ENCODE measurements around the gene NODAL. TPM values are rescaled to one million over a fixed set of nuclear protein-coding genes. Genes with fewer than 3 reads are reported as not detected.

Gene NODAL
- total and polyA plus RNA-seq, 2 experiments from 2014 or later: 11.2 to 28.4 TPM

- ATAC-seq: no peak
- TF ChIP-seq EZH2 (IDR thresholded peaks at IDR 0.05; ENCODE audit: low read depth, unreplicated experiment) (no peak), CREB1 (CRISPR knock-in tag; IDR thresholded peaks at IDR 0.05; ENCODE audit: low read depth) (no peak), POLR2AphosphoS5 (IDR thresholded peaks at IDR 0.05; ENCODE audit: low read depth) (no peak)
- no peak overlapping the region for H3K4me3 ChIP-seq
- H3K79me2 ChIP-seq (replicated peaks; ENCODE audit: insufficient read depth): no peaks in the 10 kb centered on the region
- no peak overlapping the region for H3K4me2 ChIP-seq
- no peaks in the 10 kb centered on the region for H3K27me3 ChIP-seq (ENCODE audit: insufficient read depth)
- H3K36me3 ChIP-seq (ENCODE audit: insufficient read depth): no peaks in the 10 kb centered on the region
- no peaks in the 10 kb centered on the region for H3K36me3 Mint-ChIP-seq (ENCODE audit: low read depth)
- no peak overlapping the region for H3K27ac ChIP-seq (ENCODE audit: low read depth)
- peaks cover 28% of the 10 kb centered on the region for H3K4me1 ChIP-seq (ENCODE audit: insufficient read depth)
- H3K9me2 ChIP-seq (ENCODE audit: insufficient read depth): no peaks in the 10 kb centered on the region
- H3K9me3 Mint-ChIP-seq: no peaks in the 10 kb centered on the region
- H4K20me1 ChIP-seq (replicated peaks; ENCODE audit: insufficient read depth): no peaks in the 10 kb centered on the region
- no peak for DNase-seq (ENCODE audit: low spot score)
- H3K4me3 Mint-ChIP-seq: no peak overlapping the region
- peaks cover 10% of the 10 kb centered on the region for H3K27me3 Mint-ChIP-seq (ENCODE audit: insufficient read depth, low read depth, poor library complexity)
- peaks cover 34% of the 10 kb centered on the region for H3K4me1 Mint-ChIP-seq
- no peak overlapping the region for H2AFZ ChIP-seq
- no peak overlapping the region for H3K27ac Mint-ChIP-seq
- H3F3A ChIP-seq (replicated peaks; ENCODE audit: low read depth): peaks cover 14% of the 10 kb centered on the region
These were observed 6.8 kb upstream of the NODAL start for GRCh38 chr10:70448236-70448635.

GRCh38 chr10:70445718-70446657, 4.5 kb upstream of the NODAL start:
- Histone ChIP-seq H3K27me3 (ENCODE audit: insufficient read depth) (peaks cover 4% of the 10 kb centered on the region), H3K9me2 (ENCODE audit: insufficient read depth) (no peaks in the 10 kb centered on the region), H3K4me2 (peak overlapping the region; percentile 40), H3K27ac (ENCODE audit: low read depth) (0 out of 2 replicates have a peak overlapping the region, but pooled peaks have one; percentile 3), H2AFZ (no peak overlapping the region), H3K4me1 (ENCODE audit: insufficient read depth) (peaks cover 32% of the 10 kb centered on the region), H3K36me3 (ENCODE audit: insufficient read depth) (no peaks in the 10 kb centered on the region), H4K20me1 (replicated peaks; ENCODE audit: insufficient read depth) (no peaks in the 10 kb centered on the region), H3K79me2 (replicated peaks; ENCODE audit: insufficient read depth) (no peaks in the 10 kb centered on the region), H3F3A (replicated peaks; ENCODE audit: low read depth) (peaks cover 29% of the 10 kb centered on the region), H3K4me3 (no peak overlapping the region)
- H3K36me3 Mint-ChIP-seq (ENCODE audit: low read depth): no peaks in the 10 kb centered on the region; the same call in 2 of the 3 replicates
- no peaks in the 10 kb centered on the region; the same call in 2 of the 3 replicates for H3K9me3 Mint-ChIP-seq
- DNase-seq (ENCODE audit: low spot score) (peak; percentile 65), ATAC-seq (no peak)
- peaks cover 22% of the 10 kb centered on the region for H3K27me3 Mint-ChIP-seq (ENCODE audit: insufficient read depth, low read depth, poor library complexity)
- H3K4me3 Mint-ChIP-seq: no peak overlapping the region
- H3K4me1 Mint-ChIP-seq: peaks cover 43% of the 10 kb centered on the region
- H3K27ac Mint-ChIP-seq: no peak overlapping the region
- TF ChIP-seq, protein P1, sequence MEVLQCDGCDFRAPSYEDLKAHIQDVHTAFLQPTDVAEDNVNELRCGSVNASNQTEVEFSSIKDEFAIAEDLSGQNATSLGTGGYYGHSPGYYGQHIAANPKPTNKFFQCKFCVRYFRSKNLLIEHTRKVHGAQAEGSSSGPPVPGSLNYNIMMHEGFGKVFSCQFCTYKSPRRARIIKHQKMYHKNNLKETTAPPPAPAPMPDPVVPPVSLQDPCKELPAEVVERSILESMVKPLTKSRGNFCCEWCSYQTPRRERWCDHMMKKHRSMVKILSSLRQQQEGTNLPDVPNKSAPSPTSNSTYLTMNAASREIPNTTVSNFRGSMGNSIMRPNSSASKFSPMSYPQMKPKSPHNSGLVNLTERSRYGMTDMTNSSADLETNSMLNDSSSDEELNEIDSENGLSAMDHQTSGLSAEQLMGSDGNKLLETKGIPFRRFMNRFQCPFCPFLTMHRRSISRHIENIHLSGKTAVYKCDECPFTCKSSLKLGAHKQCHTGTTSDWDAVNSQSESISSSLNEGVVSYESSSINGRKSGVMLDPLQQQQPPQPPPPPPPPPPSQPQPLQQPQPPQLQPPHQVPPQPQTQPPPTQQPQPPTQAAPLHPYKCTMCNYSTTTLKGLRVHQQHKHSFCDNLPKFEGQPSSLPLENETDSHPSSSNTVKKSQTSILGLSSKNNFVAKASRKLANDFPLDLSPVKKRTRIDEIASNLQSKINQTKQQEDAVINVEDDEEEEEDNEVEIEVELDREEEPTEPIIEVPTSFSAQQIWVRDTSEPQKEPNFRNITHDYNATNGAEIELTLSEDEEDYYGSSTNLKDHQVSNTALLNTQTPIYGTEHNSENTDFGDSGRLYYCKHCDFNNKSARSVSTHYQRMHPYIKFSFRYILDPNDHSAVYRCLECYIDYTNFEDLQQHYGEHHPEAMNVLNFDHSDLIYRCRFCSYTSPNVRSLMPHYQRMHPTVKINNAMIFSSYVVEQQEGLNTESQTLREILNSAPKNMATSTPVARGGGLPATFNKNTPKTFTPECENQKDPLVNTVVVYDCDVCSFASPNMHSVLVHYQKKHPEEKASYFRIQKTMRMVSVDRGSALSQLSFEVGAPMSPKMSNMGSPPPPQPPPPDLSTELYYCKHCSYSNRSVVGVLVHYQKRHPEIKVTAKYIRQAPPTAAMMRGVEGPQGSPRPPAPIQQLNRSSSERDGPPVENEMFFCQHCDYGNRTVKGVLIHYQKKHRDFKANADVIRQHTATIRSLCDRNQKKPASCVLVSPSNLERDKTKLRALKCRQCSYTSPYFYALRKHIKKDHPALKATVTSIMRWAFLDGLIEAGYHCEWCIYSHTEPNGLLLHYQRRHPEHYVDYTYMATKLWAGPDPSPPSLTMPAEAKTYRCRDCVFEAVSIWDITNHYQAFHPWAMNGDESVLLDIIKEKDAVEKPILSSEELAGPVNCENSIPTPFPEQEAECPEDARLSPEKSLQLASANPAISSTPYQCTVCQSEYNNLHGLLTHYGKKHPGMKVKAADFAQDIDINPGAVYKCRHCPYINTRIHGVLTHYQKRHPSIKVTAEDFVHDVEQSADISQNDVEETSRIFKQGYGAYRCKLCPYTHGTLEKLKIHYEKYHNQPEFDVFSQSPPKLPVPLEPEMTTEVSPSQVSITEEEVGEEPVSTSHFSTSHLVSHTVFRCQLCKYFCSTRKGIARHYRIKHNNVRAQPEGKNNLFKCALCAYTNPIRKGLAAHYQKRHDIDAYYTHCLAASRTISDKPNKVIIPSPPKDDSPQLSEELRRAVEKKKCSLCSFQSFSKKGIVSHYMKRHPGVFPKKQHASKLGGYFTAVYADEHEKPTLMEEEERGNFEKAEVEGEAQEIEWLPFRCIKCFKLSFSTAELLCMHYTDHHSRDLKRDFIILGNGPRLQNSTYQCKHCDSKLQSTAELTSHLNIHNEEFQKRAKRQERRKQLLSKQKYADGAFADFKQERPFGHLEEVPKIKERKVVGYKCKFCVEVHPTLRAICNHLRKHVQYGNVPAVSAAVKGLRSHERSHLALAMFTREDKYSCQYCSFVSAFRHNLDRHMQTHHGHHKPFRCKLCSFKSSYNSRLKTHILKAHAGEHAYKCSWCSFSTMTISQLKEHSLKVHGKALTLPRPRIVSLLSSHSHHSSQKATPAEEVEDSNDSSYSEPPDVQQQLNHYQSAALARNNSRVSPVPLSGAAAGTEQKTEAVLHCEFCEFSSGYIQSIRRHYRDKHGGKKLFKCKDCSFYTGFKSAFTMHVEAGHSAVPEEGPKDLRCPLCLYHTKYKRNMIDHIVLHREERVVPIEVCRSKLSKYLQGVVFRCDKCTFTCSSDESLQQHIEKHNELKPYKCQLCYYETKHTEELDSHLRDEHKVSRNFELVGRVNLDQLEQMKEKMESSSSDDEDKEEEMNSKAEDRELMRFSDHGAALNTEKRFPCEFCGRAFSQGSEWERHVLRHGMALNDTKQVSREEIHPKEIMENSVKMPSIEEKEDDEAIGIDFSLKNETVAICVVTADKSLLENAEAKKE (CRISPR knock-in tag; IDR thresholded peaks at IDR 0.05): no peak
- TF ChIP-seq EZH2 (IDR thresholded peaks at IDR 0.05; ENCODE audit: low read depth, unreplicated experiment) (no peak), NANOG (IDR thresholded peaks at IDR 0.05; ENCODE audit: borderline replicate concordance) (no peak), CREB1 (CRISPR knock-in tag; IDR thresholded peaks at IDR 0.05; ENCODE audit: low read depth) (no peak), ZNF114 (CRISPR knock-in tag; IDR thresholded peaks at IDR 0.05) (no peak)
- TF ChIP-seq, protein P2, sequence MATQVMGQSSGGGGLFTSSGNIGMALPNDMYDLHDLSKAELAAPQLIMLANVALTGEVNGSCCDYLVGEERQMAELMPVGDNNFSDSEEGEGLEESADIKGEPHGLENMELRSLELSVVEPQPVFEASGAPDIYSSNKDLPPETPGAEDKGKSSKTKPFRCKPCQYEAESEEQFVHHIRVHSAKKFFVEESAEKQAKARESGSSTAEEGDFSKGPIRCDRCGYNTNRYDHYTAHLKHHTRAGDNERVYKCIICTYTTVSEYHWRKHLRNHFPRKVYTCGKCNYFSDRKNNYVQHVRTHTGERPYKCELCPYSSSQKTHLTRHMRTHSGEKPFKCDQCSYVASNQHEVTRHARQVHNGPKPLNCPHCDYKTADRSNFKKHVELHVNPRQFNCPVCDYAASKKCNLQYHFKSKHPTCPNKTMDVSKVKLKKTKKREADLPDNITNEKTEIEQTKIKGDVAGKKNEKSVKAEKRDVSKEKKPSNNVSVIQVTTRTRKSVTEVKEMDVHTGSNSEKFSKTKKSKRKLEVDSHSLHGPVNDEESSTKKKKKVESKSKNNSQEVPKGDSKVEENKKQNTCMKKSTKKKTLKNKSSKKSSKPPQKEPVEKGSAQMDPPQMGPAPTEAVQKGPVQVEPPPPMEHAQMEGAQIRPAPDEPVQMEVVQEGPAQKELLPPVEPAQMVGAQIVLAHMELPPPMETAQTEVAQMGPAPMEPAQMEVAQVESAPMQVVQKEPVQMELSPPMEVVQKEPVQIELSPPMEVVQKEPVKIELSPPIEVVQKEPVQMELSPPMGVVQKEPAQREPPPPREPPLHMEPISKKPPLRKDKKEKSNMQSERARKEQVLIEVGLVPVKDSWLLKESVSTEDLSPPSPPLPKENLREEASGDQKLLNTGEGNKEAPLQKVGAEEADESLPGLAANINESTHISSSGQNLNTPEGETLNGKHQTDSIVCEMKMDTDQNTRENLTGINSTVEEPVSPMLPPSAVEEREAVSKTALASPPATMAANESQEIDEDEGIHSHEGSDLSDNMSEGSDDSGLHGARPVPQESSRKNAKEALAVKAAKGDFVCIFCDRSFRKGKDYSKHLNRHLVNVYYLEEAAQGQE (IDR thresholded peaks at IDR 0.05; ENCODE audit: unreplicated experiment): no peak
- TF ChIP-seq, protein P3, sequence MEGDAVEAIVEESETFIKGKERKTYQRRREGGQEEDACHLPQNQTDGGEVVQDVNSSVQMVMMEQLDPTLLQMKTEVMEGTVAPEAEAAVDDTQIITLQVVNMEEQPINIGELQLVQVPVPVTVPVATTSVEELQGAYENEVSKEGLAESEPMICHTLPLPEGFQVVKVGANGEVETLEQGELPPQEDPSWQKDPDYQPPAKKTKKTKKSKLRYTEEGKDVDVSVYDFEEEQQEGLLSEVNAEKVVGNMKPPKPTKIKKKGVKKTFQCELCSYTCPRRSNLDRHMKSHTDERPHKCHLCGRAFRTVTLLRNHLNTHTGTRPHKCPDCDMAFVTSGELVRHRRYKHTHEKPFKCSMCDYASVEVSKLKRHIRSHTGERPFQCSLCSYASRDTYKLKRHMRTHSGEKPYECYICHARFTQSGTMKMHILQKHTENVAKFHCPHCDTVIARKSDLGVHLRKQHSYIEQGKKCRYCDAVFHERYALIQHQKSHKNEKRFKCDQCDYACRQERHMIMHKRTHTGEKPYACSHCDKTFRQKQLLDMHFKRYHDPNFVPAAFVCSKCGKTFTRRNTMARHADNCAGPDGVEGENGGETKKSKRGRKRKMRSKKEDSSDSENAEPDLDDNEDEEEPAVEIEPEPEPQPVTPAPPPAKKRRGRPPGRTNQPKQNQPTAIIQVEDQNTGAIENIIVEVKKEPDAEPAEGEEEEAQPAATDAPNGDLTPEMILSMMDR (conservative IDR thresholded peaks at IDR 0.05; ENCODE audit: low read depth in 2 of 2): no peak

All from GM23338 (cell line).